GM12875 (cell line): ENCODE results near the gene LRIT1.

Source experiments
- H3K4me3 ChIP-seq: one replicate; pipeline ENCODE4 v1.5.1; 2011; ENCODE audit warnings: low read depth, low read length, control low read depth
- CTCF ChIP-seq: IDR thresholded peaks from 2 replicates; pipeline ENCODE4 v1.5.1; 2011; ENCODE audit warnings: low read depth, mild to moderate bottlenecking, control low read depth, inconsistent platforms, low read length, moderate library complexity, borderline replicate concordance; ENCODE audit not compliant: insufficient read depth

The LRIT1 gene

DNA sequence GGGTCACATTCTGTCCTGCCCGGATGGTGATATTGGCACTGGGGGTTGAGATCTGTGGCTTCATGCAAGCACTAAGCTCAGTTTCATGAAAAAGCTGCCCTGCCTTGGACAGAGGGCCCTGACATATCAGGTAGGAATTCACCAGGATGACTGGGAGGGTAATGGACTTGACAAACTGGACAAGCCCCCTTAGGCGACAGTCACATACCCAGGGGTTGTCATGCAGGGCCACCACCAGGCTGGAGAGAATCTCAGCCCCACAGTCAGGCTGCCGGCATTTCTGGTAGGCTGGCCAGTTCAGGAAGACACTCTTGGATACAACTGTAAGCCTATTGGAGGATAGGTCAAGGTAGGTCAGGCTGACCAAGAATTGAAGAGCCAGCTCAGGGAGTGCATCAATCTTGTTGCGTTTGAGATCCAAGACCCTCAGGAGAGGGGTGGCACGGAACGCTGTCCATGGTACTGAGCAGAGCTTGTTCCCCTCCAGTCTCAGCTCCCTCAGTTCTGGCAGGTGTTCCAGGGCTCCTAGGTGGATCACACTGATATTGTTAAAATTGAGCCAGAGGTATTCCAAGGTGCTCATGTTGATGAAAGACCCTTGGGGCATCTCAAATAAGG lies 16.8 kb downstream of the LRIT1 start:
- H3K4me3 ChIP-seq = no peak overlapping the region
- no peak for TF ChIP-seq CTCF

DNA sequence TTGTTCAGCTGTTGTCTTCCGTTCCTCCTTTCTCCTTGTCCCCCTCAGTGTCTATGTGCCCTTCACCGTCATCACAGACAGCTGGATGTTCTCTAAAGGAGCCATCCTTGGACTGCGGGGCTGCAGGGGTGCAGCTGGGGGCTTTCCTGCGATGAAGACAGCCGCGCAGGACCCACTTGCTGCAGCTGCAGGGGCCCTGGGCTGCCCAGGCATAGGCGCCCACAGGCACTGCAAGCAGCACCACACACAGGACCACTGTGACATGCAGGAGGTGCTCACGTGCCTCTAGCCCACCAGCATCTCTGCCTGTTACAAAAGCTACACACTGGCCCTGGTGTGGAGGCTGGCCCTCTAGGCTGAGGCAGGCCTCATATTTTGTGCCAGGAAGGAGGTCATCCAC lies 19.4 kb downstream of the LRIT1 start:
- no peak for TF ChIP-seq CTCF
- no peak overlapping the region for H3K4me3 ChIP-seq

DNA sequence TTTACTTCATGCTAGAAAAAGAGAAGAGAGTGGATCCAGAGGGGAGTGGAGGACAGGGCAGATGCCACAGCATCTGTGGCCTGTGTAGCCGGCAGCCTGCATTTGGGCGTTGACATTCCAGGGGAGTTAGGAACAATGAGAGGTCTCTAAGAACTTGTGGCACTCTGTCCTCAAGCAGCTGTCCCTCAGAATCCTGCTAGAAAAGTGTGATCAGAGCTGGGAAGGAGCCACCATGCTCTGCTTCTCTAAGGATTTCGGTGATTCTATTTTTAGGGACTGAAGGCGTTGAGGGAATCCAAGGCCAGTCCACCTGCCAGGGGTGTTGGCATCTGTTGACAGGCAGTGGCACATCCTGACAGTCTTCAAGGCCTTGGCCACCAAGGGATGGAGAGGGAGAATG lies 23.6 kb downstream of the LRIT1 start:
- TF ChIP-seq CTCF = no peak
- H3K4me3 ChIP-seq = no peak overlapping the region

GRCh38 chr10:84216834-84217233 lies 24.5 kb downstream of the LRIT1 start:
- no peak overlapping the region for H3K4me3 ChIP-seq
- no peak for TF ChIP-seq CTCF

GRCh38 chr10:84214612-84215235 lies 26.6 kb downstream of the LRIT1 start:
- H3K4me3 ChIP-seq = no peak overlapping the region
- TF ChIP-seq CTCF = peak; percentile 79

GRCh38 chr10:84214046-84214572 lies 27.2 kb downstream of the LRIT1 start:
- TF ChIP-seq CTCF = no peak
- no peak overlapping the region for H3K4me3 ChIP-seq

DNA sequence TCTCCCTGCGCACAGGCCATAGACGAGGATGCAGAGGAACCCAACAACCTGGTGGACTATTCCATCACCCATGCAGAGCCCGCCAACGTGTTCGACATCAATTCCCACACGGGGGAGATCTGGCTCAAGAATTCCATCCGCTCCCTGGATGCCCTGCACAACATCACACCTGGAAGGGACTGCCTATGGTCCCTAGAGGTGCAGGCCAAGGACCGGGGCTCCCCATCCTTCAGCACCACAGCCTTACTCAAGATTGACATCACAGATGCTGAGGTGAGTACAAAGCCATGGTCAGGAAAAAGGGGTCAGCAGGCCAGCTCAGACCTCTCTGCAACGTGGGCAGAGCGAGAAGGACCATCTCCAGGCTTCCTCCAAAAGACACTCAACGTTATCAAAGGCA lies 28.3 kb downstream of the LRIT1 start:
- TF ChIP-seq CTCF = no peak
- no peak overlapping the region for H3K4me3 ChIP-seq
